Keratinocyte (primary cell): ENCODE results near the gene TRIM52.

ENCODE experiments used
- CTCF ChIP-seq, 3 experiments: IDR thresholded peaks in 1 of 3; conservative IDR thresholded peaks in 1 of 3; optimal IDR thresholded peaks in 1 of 3; 2 replicates in 2 of 3; 3 replicates in 1 of 3; pipeline versions ENCODE3 to v1.5.1; 2011; ENCODE audit warnings: low read length in 3 of 3, mild to moderate bottlenecking in 3 of 3, moderate library complexity in 2 of 3, control low read depth in 1 of 3, inconsistent platforms in 1 of 3; ENCODE audit not compliant: insufficient read depth in 2 of 3; ENCODE audit errors: extremely low read depth in 1 of 3
- EZH2 ChIP-seq: IDR thresholded peaks from one replicate; pipeline ENCODE4 v1.6.1; 2012; ENCODE audit warnings: inconsistent platforms, mild to moderate bottlenecking, low read length, moderate library complexity

- TF ChIP-seq CTCF (optimal IDR thresholded peaks at IDR 0.05 in 1 of 3, IDR thresholded peaks at IDR 0.05 in 1 of 3, conservative IDR thresholded peaks at IDR 0.05 in 1 of 3; ENCODE audit: extremely low read depth in 1 of 3, insufficient read depth in 2 of 3, low read length in 3 of 3), result no peak
- TF ChIP-seq EZH2, result no peak
Observed at GRCh38 chr5:181234455-181235306, 26.3 kb downstream of the TRIM52 start.
